GM21381 (cell line): ENCODE measurements around the gene SOSTDC1.
A peak's percentile ranks its signal among the peaks of the same experiment; 100 is the strongest.
"Not testable (repeated sequence)": the region's sequence is repeated elsewhere in the genome, so short reads cannot be mapped to it uniquely, and the experiment has no call there.

Experiments used
- ATAC-seq: cut with Tn5 transposase; IDR thresholded peaks from one replicate; pipeline ENCODE4 v1.9.1; 2021; ENCODE audit warnings: mild to moderate bottlenecking, moderate library complexity; ENCODE audit not compliant: unreplicated experiment

SOSTDC1 gene

GRCh38 chr7:16463520-16463919, 2.0 kb downstream of the SOSTDC1 start:
- no peak for ATAC-seq

GRCh38 chr7:16462431-16462889, 3.1 kb downstream of the SOSTDC1 start:
- no peak for ATAC-seq

GRCh38 chr7:16460789-16461493, 4.6 kb downstream of the SOSTDC1 start:
- no peak for ATAC-seq

- ATAC-seq, result not testable (repeated sequence)
Observed at GRCh38 chr7:16456303-16456702, 9.2 kb downstream of the SOSTDC1 start.

GRCh38 chr7:16455591-16455990, 9.9 kb downstream of the SOSTDC1 start:
- ATAC-seq, result no peak

- no peak for ATAC-seq
Observed at GRCh38 chr7:16450366-16450765, 15.2 kb downstream of the SOSTDC1 start.

GRCh38 chr7:16447876-16448275, 17.7 kb downstream of the SOSTDC1 start:
- no peak for ATAC-seq

- ATAC-seq, result no peak
Observed at GRCh38 chr7:16446508-16446907, 19.0 kb downstream of the SOSTDC1 start.

- ATAC-seq, result not testable (repeated sequence)
Observed at GRCh38 chr7:16443871-16444270, 21.7 kb downstream of the SOSTDC1 start.

GRCh38 chr7:16438988-16439387, 26.6 kb downstream of the SOSTDC1 start:
- no peak for ATAC-seq

GRCh38 chr7:16436306-16436705, 29.2 kb downstream of the SOSTDC1 start:
- no peak for ATAC-seq

GRCh38 chr7:16433568-16434122, 31.9 kb downstream of the SOSTDC1 start:
- ATAC-seq, result no peak

- no peak for ATAC-seq
Observed at GRCh38 chr7:16432425-16432731, 33.2 kb downstream of the SOSTDC1 start.

- ATAC-seq, result no peak
Observed at GRCh38 chr7:16431646-16432424, 33.7 kb downstream of the SOSTDC1 start.

GRCh38 chr7:16430133-16430532, 35.4 kb downstream of the SOSTDC1 start:
- ATAC-seq, result no peak

GRCh38 chr7:16428672-16429071, 36.9 kb downstream of the SOSTDC1 start:
- no peak for ATAC-seq

GRCh38 chr7:16428182-16428581, 37.4 kb downstream of the SOSTDC1 start:
- ATAC-seq, result no peak

GRCh38 chr7:16423761-16424160, 41.8 kb downstream of the SOSTDC1 start:
- ATAC-seq, result no peak

- ATAC-seq, result no peak
Observed at GRCh38 chr7:16422917-16423316, 42.6 kb downstream of the SOSTDC1 start.

- no peak for ATAC-seq
Observed at GRCh38 chr7:16422103-16422435, 43.5 kb downstream of the SOSTDC1 start.

- peak; percentile 35 for ATAC-seq
Observed at GRCh38 chr7:16421333-16422102, 44.0 kb downstream of the SOSTDC1 start, which contains the start of gene CRPPA. Gene CRPPA, minus strand, starts transcription at chr7:16421538. Its CDS starts 216 bp downstream, at chr7:16421322.
